GM18873 (cell line): Measurements from ENCODE around the gene SELPLG.

Experiments used
- ATAC-seq: cut with Tn5 transposase; IDR thresholded peaks from one replicate; pipeline ENCODE4 v1.9.1; 2021; ENCODE audit warnings: mild to moderate bottlenecking, moderate library complexity, moderate number of reproducible peaks; ENCODE audit not compliant: unreplicated experiment, low FRiP score

The SELPLG gene

DNA sequence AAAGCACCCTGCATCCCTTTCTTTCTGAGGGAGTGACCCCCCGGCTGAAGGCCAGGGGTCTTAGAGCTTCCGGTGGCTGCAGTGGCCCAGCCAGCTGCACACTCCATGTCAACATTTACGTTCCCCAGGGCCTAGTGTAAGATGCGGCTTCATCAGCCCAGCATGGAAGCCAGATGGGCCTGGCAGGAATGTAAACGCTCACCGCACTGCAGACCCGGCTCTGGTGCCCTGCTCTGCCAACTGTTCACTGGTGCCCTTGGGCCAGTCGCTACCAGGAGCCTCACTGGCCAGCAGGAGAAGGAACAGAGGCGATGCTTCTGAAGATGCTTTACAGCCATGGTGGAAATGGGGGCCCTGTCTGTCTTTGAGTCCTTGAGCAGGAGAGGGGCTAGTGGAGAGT, 27.2 kb downstream of the SELPLG start:
- no peak for ATAC-seq

DNA sequence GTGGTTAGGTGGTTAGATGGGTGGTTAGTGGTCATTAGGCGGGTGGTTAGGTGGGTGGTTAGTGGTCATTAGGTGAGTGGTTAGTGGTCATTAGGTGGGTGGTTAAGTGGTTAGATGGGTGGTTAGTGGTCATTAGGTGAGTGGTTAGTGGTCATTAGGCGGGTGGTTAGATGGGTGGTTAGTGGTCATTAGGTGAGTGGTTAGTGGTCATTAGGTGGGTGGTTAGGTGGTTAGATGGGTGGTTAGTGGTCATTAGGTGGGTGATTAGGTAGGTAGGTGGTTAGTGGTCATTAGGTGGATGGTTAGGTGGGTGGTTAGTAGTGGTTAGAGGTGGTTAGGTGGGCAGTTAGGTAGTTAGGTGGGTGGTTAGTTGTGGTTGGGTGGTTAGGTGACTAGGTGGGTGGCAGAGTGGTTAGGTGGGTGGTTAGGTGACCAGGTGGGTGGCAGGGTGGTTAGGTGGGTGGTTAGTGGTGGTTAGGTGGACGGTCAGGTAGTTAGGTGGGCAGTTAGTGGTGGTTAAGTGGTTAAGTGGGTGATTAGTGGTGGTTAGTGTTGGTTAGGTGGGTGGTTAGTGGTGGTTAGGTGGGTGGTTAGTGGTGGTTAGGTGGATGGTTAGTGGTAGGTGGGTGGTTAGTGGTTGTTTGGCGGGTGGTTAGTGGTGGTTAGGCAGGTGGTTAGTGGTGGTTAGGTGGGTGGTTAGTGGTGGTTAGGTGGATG, 27.8 kb downstream of the SELPLG start:
- ATAC-seq, result no peak

DNA sequence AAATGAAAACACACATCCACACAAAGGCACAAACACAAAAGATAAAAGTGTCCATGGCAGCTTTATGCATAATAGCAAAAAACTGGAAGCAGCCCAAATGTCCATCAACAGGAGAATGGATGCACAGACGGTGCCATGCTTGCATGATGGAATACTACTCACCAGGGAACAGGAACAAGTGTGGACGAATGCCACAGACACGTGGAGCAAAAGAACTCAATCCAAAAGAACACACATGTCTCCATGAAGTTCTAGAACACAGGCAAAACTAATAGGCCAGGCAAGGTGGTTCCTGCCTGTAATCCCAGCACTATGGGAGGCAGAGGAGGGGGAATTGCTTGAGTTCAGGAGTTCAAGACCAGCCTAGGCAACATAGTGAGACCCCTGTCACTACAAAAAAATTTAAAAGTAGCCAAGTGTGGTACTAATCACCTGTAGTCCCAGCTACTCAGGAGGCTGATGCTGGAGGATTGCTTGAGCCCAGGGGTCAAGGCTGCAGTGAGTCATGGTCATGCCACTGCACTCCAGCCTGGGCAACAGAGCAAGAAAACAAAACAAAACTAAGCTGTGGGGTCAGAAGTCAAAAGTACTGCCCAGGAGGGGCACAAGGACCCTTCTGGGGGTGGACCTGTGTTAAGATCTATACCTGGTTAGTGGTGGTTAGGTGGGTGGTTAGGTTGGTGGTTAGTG, 28.5 kb downstream of the SELPLG start:
- no peak for ATAC-seq

DNA sequence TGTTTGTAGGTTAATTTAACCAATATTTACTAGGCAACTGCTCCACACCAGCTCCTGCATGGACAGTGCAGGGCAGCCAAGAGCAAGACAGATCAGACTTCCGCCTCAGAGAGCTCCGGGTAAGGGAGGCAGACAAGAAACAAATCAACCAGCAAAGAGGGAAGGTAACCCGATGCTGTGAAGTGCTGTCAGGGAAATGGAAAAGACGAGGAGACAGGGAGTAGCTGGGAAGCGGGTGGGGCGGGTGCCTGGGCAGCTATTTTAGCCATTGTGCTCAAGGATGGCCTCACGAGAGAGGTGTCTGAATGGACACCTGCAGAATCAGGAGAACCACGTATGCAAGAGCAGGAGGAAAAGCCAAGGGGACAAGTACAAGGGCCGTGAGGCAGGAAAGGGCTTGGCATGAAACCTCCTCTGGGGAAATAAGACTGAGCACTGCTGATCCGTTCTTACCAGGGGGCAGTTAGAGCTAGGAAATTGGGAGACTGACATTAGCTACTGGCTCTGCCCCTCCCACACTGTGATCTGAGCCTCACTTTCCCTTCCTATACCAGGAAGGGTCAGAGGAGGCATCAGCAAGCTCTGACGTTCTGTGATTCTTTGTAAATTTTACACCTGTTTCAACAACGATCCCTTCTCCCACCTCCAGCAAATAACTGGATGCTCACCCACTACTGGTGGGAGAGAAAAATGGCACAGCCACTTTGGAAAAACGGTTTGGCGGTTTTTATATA, 29.3 kb downstream of the SELPLG start:
- no peak for ATAC-seq

DNA sequence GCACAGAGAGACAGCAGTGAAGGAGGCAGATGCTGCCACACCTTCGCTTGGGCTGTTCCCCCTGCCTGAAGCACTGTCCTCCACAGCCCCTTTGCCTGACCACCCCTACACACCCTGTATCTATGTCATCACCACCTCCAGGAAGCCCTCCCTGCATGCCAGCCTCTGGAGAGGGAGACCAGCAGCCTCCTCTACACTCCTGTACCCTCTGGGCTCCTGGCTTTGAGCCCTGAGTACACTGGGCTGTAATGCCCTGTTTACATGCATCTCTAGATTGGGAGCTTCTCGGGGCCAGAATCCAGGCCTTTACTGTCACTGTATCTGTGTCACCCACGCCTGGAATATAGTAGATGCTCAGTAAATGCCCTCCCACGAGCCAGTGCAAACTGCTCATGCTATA, 30.0 kb downstream of the SELPLG start:
- ATAC-seq, result no peak

DNA sequence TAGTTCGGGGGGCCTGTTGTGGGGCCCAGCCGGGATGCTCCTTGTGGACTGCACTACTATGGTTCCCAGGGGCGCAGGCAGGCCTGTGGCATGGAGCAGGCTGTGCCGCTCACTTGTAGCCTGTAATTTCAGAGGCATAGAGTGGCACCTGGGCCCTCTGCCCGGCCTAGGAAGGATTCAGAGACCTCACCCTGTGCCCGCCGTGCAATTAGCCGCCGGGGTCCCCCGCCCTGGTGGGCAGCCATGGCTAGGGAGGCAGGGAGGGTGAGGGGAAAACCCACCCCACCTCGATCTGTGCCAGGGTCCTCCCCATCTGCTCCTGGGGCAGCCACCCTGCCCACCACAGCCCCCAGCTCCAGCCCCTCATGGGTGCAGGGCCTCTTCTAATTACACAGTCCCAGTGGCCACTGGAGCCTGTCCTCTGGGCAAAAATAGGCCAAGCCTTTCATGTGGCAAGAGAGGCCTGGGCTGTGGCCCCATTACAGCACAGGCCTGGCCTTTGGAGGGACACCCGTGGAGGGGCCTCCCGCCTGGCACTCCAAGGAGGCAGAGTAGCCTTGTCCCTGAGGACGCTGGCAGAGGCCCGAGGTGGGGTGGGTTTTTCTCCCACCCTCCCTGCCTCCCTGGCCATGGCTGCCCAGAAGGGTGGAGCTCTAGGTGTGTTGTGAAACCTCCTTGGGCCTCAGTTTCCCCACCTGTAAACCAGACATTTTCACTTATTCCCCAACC, 30.6 kb downstream of the SELPLG start:
- no peak for ATAC-seq

DNA sequence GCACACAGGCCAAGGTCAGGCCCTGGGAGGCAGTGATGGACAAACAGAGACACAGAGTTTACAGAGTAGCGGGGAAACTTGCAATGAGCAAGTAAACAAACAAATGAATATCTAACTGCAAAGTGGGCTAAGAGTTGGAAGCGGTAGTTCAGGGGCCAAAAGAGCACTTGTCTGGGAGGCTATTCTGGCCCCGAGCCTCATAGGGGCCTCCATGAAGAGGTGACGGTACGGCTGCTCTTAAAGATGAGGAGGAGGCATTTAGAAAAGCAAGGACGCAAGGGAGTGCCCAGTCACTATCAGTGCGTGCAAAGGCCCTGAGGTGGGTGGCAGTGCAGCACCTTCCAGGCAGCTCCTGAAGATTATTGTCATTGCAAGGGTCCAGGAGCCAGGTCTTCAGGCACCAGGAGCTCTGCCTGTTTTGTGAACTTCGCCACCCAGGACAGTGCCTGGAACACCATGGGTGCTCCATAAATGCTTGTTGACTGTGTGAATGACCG, 31.4 kb downstream of the SELPLG start:
- ATAC-seq, result no peak

DNA sequence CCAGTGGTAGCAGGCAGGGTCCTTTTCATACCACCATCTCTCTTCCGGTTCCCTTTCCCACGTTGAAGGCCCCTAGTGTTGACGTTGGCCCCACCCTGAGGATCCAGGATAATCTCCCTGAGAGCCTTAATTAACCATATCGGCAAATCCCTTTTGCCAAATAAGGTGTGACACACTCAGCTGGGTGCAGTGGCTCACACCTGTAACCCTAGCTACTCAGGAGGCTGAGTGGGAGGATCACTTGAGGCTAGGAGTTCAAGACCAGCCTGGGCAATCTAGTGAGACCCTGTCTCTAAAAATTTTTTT, 33.0 kb downstream of the SELPLG start:
- ATAC-seq, result no peak

DNA sequence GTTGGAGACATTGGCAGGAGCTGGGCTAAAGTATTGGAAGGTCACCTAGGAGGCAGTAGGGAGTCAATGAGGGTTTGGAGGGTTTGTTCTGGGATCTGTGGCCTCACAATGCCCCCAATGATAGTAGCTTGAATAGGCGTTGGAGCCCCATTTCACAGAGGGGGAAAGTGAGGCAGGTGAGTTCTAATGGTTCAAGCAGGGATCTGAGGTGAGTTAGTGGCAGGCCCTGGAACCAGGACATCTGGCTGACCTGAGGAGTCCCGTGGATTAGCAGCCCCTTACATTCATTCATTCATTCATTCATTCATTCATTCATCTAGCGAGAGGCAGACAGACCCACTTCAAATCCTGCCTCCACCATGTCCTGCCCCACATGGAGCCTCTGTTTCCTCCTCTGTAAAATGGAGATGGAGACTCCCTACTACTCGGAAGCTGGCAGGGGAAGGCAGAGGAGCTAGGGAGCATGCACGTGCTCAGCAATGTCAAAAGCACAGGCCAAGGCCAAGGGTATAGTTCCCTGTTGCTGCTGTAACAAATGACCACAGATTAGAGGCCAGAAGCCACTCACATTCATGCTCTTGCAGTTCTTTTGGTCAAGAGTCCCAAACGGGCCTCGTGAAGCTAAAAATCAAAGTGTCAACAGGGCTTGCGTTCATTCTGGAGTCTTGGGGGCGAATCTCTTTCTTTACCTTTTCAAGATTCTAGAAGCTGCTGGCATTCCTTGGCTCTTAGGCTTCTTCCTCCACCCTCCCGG, 33.6 kb downstream of the SELPLG start:
- ATAC-seq, result no peak

DNA sequence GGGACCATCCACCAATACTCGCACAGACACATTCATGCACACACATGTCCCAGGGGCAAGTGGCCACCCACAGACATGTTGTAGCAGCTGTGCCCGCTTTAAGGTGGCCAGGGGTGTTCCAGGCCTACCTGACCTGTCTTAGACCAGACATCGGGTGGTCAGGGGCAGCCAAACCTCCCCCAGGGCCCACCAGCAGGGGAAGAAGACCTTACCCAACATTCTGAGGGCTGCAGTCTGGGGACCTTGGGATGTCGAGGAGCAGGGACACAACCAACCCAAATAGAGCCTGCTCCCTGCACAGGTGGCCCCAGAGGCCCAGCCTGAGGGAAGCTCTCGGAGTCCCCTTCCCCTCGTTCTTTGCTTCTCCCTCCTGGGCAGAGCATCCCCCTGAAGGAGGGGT, 34.2 kb downstream of the SELPLG start:
- no peak for ATAC-seq

DNA sequence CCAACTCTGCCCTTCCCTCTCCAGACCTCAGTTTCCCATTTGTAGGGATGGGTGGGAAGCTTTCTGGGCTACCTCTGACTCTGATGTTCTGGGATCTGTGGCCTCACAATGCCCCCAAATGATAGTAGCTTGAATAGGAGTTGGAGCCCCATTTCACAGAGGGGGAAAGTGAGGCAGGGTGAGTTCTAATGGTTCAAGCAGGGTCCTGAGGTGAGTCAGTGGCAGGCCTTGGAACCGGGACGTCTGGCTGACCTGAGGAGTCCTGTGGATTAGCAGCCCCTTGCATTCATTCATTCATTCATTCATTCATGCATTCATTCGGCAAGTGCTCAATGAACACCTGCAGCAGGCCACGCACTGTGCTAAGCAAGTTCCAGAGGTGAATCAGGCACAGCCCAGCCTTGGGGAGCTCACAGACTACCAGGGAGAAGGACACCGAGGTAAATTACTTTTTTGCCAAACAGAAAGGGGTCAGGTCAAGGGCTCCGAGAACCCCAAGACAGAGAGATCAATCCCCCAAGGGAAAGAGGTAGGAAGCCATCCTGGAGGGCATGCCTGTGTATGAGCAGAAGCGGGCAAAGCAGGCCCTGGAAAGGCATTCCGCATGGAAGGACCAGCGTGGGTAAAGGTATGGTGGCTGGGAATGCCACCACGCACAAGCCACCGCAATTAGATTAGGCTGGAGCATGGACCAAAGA, 35.0 kb downstream of the SELPLG start:
- no peak for ATAC-seq

DNA sequence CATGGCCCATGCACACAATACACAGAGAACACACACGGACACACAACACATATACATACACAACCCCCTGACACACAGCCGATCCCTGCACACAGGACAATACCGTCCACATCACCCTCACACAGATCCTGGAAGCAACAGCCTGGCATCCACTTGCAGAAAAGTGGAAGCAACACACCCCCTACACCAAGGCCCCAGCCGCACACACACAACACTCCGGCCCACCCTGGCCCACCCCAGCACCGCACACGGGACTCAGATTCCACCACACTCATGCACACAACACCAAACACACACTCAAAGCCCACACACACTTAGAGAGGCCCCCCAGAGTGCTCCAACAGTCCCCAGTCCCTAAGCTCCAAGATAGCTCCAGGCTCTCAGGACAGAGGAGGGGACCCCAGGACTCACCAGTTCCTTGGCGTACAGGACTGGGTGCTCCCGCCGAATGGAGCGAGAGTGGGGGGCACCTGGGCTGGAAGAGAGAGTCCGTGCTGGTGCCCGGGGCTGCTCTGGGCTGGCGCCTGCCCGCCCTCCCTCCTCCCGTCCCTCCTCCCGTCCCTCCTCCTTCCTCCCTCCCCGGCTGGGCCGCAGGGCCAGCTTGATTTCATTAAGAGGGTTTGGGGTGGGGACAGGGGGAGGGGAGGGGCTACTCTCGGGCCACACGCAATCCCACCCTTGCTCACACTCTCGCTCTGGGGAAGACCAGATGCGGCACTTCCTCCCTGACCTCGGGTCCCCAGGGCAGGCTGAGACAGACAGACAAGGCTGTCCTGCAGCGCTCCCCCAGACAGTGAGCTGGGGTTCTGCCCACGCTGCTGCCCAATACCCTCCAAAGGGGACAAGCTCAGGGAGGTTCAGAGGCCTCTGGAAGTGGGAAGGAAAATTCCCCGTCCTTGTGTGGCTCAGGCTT, 35.9 kb downstream of the SELPLG start, which contains the start of gene TMEM119:
TSS of gene TMEM119 (minus strand) at position 526 of the 913 bp plus-strand sequence. CDS start 5,701 bp downstream, outside the sequence.
- no peak for ATAC-seq

DNA sequence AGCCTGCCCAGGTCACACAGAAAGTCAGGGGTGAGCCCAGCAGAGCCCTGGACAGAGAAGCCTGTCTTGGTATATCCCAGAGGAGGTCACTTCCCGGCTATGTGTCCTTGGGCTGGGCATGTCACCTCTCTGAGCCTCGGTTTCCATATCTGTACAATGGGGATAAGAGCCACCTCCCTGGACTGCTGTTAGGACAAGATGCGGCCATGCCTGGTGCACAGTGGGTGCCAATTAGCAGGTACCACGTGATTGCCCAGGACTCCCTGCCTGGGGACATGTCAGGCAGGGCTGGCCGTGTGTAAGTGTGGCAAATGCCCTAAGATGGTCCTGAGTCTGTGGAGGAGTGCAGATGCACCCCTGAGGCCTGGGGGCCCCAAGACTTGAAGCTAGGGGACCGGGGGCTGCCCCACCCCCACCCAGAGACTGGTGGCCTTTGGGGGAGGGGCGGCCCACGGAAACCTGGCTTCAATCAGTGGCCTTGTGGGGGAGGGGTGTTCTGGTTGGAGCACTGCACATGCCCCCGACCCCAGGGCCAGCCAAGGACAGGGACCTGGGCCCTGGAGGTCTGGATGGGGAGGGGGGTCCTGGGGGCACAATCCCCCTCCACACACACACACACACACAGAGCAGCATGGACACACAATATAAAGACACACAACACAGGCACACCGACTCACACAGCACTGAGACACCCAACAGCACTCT, 36.7 kb downstream of the SELPLG start:
- ATAC-seq, result no peak

DNA sequence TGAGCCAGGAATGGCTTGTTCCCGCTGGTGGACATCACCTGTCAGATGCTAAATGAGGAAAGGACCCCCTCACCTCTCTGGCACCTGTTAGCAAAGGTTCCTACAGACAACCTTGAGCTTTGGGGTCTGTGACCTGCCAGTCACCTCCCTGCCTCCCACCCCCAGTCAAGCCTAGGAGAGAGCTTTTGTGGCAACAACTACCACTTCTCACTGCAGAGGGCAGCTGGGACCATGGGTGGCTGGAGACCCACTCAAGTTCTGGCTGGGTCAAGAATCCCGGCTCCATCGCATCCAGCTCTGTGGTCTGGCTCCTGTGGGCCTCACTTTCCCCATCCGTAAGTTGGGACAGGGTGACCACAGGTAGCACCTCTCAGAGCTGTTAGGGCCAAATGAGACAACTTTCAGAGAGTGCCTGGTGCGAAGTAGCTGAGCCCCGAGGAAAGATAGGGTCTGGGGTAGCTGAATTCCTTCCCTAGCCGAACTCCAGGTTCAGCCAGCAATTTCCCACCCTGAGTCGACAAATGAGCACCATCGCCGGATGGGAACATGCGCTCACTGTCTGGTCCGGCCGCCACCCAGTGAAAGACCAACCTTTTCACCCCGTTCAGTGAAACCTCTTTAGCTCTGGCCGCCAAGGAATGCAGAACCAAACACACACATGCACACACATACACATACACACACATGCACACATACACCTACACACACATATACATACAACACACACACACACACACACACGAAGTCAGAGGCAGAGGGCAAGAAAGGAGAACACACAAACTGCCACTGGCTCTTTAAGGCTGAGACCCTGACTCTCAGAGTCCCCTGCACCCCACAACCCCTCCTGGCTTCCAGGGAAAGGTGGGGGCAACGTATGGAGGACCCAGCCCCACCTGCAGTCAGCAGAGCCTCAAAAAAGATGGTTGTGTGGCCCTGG, 37.7 kb downstream of the SELPLG start:
- ATAC-seq, result no peak

DNA sequence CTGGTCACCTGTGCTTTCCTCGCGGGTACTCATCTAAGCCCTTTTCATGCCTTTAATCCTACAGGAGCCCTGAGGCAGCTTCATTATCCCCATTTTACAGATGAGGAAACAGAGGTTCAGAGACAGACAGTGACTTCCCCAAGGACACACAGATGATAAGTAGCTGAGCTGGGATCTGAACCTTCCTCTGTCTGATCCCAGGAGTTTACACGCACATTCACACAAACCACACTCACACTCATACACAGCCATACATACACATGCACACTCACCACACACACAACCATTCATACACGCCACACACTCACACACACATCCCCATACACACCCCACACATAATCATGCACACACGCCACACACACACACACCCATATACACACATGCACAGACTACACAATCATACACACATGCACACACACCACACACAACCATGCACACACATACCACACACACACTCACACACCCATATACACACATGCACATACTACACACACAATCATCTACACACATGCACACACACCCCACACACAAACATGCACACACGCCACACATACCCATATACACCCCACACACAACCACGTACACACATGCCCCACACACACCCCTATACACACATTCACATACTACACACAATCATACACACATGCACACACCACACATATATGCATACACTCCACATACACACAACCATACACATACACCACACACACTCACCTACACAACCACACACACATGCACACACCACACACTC, 38.6 kb downstream of the SELPLG start:
- ATAC-seq, result no peak

DNA sequence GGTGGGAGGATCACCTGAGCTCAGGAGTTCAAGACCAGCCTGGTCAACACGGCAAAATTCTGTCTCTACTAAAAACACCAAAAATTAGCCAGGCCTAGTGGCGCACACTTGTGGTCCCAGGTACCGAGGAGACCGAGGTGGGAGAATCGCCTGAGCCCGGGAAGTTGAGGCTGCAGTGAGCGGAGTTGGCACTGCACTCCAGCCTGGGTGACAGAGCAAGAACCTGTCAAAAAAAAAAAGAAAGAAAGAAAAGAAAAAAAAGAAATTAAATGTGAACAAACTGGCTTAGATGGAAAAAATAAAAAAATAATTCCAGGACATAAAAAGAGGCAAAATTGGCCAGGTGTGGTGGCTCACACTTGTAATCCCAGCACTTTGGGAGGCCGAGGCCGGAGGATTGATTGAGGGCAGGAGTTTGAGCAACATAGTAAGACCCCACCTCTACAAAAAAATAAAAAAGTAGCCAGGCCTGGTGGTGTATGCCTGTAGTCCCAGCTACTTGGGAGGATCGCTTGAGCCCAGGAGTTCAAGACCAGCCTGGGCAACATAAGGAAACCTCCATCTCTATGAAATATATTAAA, 39.3 kb downstream of the SELPLG start:
- ATAC-seq, result no peak
